Measurements from ENCODE around the gene AAMP. TPM values are rescaled to one million over a fixed set of nuclear protein-coding genes. Genes with fewer than 3 reads are reported as not detected.

AAMP gene
- total and polyA plus RNA-seq, 2 donors (not counting 3 experiments of a cell fraction or from before 2014, with no cell fraction given), result 69.3 to 84.4 TPM

DNA sequence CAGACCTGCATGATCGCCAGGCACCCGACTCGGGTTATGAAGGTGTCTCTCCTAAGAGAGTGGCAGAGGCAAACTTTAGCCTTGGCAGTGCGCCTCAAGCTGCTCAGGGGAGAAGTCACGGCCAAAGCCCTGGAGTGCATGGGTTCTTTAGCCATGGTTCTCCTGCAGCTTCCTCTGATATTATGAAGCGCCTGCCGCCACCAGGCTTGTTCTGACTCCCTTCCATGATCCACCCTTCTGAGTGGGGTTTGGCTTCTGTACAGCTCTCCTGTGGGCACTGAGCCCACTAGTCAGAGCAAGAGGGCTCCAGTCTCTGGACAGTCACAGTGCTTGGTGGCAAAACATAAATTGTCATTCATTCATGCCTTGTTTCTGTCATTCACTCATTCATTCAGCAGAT lies 48.3 kb upstream of the AAMP start:
- TF ChIP-seq CTCF (IDR thresholded peaks at IDR 0.05; ENCODE audit: extremely low read depth in 1 of 2, insufficient read depth in 1 of 2, low read depth in 1 of 2, low read length in 2 of 2) (no peak), MYC (IDR thresholded peaks at IDR 0.05; ENCODE audit: low read depth, low read length) (no peak), FOS (IDR thresholded peaks at IDR 0.05; ENCODE audit: borderline replicate concordance, insufficient read depth, low read length) (no peak), POLR2A (IDR thresholded peaks at IDR 0.05; ENCODE audit: low read depth, low read length) (no peak), JUN (IDR thresholded peaks at IDR 0.05; ENCODE audit: borderline replicate concordance, insufficient read depth, insufficient read length, low read depth) (no peak), EZH2 (IDR thresholded peaks at IDR 0.05; ENCODE audit: borderline replicate concordance, low read depth, low read length, severe bottlenecking) (no peak), POLR2AphosphoS5 (IDR thresholded peaks at IDR 0.05; ENCODE audit: insufficient read depth, low read depth, low read length) (no peak), GATA2 (IDR thresholded peaks at IDR 0.05; ENCODE audit: insufficient read depth, insufficient read length, low read depth, low read length) (no peak)
- TF ChIP-seq, protein P1, sequence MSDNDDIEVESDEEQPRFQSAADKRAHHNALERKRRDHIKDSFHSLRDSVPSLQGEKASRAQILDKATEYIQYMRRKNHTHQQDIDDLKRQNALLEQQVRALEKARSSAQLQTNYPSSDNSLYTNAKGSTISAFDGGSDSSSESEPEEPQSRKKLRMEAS (IDR thresholded peaks at IDR 0.05; ENCODE audit: insufficient read depth, insufficient read length), result no peak
- Histone ChIP-seq H2AFZ (ENCODE audit: low read depth, low read length) (no peak overlapping the region), H3K9me3 (replicated peaks; ENCODE audit: control insufficient read depth, insufficient read depth, low read length) (no peaks in the 10 kb centered on the region), H3K27me3 (ENCODE audit: control insufficient read depth in 2 of 2, insufficient read depth in 2 of 2, low read length in 2 of 2) (no peaks in the 10 kb centered on the region), H3K4me1 (ENCODE audit: control insufficient read depth, extremely low read depth, insufficient read depth, low read length) (peaks cover 26% of the 10 kb centered on the region), H3K27ac (ENCODE audit: insufficient read depth, low read depth, low read length) (no peak overlapping the region), H3K79me2 (ENCODE audit: control insufficient read depth, insufficient read depth, low read length) (no peaks in the 10 kb centered on the region), H3K36me3 (ENCODE audit: control insufficient read depth in 2 of 2, extremely low read depth in 1 of 2, insufficient read depth in 2 of 2, low read length in 2 of 2) (no peaks in the 10 kb centered on the region), H3K9me1 (replicated peaks; ENCODE audit: control insufficient read depth, extremely low read depth, insufficient read depth, low read length) (no peaks in the 10 kb centered on the region), H3K4me3 (replicated peaks in 1 of 3; ENCODE audit: insufficient read depth in 1 of 3, low read depth in 1 of 3, low read length in 3 of 3) (no peak overlapping the region), H4K20me1 (replicated peaks; ENCODE audit: control insufficient read depth, extremely low read depth, insufficient read depth, low read length) (no peaks in the 10 kb centered on the region), H3K9ac (replicated peaks; ENCODE audit: extremely low read depth, insufficient read depth, low read length) (no peak overlapping the region), H3K4me2 (ENCODE audit: insufficient read depth, low read length) (no peak overlapping the region)
- DNase-seq (ENCODE audit: low read depth, low spot score) (no peak), FAIRE-seq (no peak)
- POLR2A ChIA-PET, result no interaction called here
- no TSS peak for BruUV-seq (replicated peaks)
- intact Hi-C loops (cut with micrococcal nuclease) (no loop called here), dilution Hi-C loops (cut with MboI; ENCODE audit: extremely low pct_ligation_motif_present, low sequenced_read_pairs) (no loop called here)
- CTCF ChIA-PET, result no interaction called here

Measured in endothelial cell of umbilical vein (primary cell).